Measurements from ENCODE around the gene PMPCB. TPM values are rescaled to one million over a fixed set of nuclear protein-coding genes. Genes with fewer than 3 reads are reported as not detected.

Gene PMPCB
- total RNA-seq, 1 donor: 79.6 TPM

DNA sequence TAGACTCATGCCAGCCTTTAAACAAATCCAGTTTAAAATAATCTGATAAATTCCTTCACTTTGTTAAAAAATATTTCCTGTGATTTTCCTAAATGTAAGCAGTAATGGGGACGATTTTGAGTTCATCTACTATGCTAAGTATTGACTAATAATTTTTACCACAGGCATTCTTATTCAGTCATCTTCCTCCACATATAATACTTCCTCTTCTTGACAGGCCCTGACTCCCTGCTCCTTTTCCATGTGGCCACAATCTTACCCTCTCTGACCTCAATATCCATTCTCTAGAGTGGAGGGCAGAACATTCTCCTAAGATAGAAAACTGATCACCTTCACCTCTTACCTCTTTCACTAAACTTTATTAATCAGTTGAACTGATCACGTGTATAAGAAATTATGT lies 39.5 kb downstream of the PMPCB start:
- no peak overlapping the region for H2AFZ ChIP-seq (ENCODE audit: low read length)
- no peak overlapping the region for H3K4me3 ChIP-seq (ENCODE audit: insufficient read depth, low read length)
- H3K36me3 ChIP-seq (ENCODE audit: insufficient read depth, low read length): peaks cover 56% of the 10 kb centered on the region
- TF ChIP-seq, protein P1, sequence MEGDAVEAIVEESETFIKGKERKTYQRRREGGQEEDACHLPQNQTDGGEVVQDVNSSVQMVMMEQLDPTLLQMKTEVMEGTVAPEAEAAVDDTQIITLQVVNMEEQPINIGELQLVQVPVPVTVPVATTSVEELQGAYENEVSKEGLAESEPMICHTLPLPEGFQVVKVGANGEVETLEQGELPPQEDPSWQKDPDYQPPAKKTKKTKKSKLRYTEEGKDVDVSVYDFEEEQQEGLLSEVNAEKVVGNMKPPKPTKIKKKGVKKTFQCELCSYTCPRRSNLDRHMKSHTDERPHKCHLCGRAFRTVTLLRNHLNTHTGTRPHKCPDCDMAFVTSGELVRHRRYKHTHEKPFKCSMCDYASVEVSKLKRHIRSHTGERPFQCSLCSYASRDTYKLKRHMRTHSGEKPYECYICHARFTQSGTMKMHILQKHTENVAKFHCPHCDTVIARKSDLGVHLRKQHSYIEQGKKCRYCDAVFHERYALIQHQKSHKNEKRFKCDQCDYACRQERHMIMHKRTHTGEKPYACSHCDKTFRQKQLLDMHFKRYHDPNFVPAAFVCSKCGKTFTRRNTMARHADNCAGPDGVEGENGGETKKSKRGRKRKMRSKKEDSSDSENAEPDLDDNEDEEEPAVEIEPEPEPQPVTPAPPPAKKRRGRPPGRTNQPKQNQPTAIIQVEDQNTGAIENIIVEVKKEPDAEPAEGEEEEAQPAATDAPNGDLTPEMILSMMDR (IDR thresholded peaks at IDR 0.05; ENCODE audit: extremely low read depth, low read depth, low read length): no peak
- H3K9me3 ChIP-seq (ENCODE audit: low read depth, low read length): no peaks in the 10 kb centered on the region
- H4K20me1 ChIP-seq (ENCODE audit: insufficient read depth, low read length): peaks cover 16% of the 10 kb centered on the region
- no peaks in the 10 kb centered on the region for H3K4me1 ChIP-seq (ENCODE audit: insufficient read depth, low read length)
- H3K27me3 ChIP-seq (ENCODE audit: insufficient read depth, low read length): no peaks in the 10 kb centered on the region
- no peak overlapping the region for H3K4me2 ChIP-seq (ENCODE audit: insufficient read depth, low read length)
- DNase-seq (ENCODE audit: insufficient read length, low spot score, missing footprints): no peak
- H3K79me2 ChIP-seq (ENCODE audit: insufficient read depth, low read length): peaks cover 74% of the 10 kb centered on the region
- H3K27ac ChIP-seq (ENCODE audit: low read depth, low read length): no peak overlapping the region

GRCh38 chr7:103338864-103339263 lies 41.6 kb downstream of the PMPCB start:
- TF ChIP-seq, protein P1 (IDR thresholded peaks at IDR 0.05; ENCODE audit: extremely low read depth, low read depth, low read length): no peak
- no peak overlapping the region for H3K4me3 ChIP-seq (ENCODE audit: insufficient read depth, low read length)
- no peak for DNase-seq (ENCODE audit: insufficient read length, low spot score, missing footprints)
- H3K4me2 ChIP-seq (ENCODE audit: insufficient read depth, low read length): no peak overlapping the region
- H3K27ac ChIP-seq (ENCODE audit: low read depth, low read length): no peak overlapping the region
- H3K27me3 ChIP-seq (ENCODE audit: insufficient read depth, low read length): no peaks in the 10 kb centered on the region
- peaks cover 16% of the 10 kb centered on the region for H4K20me1 ChIP-seq (ENCODE audit: insufficient read depth, low read length)
- H3K36me3 ChIP-seq (ENCODE audit: insufficient read depth, low read length): peaks cover 48% of the 10 kb centered on the region
- no peak overlapping the region for H2AFZ ChIP-seq (ENCODE audit: low read length)
- H3K9me3 ChIP-seq (ENCODE audit: low read depth, low read length): no peaks in the 10 kb centered on the region
- peaks cover 77% of the 10 kb centered on the region for H3K79me2 ChIP-seq (ENCODE audit: insufficient read depth, low read length)
- peaks cover 7% of the 10 kb centered on the region for H3K4me1 ChIP-seq (ENCODE audit: insufficient read depth, low read length)

- H2AFZ ChIP-seq (ENCODE audit: low read length): no peak overlapping the region
- peaks cover 9% of the 10 kb centered on the region for H3K4me1 ChIP-seq (ENCODE audit: insufficient read depth, low read length)
- TF ChIP-seq, protein P1 (IDR thresholded peaks at IDR 0.05; ENCODE audit: extremely low read depth, low read depth, low read length): no peak
- no peak overlapping the region for H3K4me3 ChIP-seq (ENCODE audit: insufficient read depth, low read length)
- DNase-seq (ENCODE audit: insufficient read length, low spot score, missing footprints): no peak
- H3K27me3 ChIP-seq (ENCODE audit: insufficient read depth, low read length): no peaks in the 10 kb centered on the region
- H4K20me1 ChIP-seq (ENCODE audit: insufficient read depth, low read length): peaks cover 16% of the 10 kb centered on the region
- H3K27ac ChIP-seq (ENCODE audit: low read depth, low read length): no peak overlapping the region
- H3K36me3 ChIP-seq (ENCODE audit: insufficient read depth, low read length): peaks cover 39% of the 10 kb centered on the region
- peaks cover 79% of the 10 kb centered on the region for H3K79me2 ChIP-seq (ENCODE audit: insufficient read depth, low read length)
- no peaks in the 10 kb centered on the region for H3K9me3 ChIP-seq (ENCODE audit: low read depth, low read length)
- H3K4me2 ChIP-seq (ENCODE audit: insufficient read depth, low read length): no peak overlapping the region
These were observed 44.2 kb downstream of the PMPCB start for GRCh38 chr7:103341466-103341865.

DNA sequence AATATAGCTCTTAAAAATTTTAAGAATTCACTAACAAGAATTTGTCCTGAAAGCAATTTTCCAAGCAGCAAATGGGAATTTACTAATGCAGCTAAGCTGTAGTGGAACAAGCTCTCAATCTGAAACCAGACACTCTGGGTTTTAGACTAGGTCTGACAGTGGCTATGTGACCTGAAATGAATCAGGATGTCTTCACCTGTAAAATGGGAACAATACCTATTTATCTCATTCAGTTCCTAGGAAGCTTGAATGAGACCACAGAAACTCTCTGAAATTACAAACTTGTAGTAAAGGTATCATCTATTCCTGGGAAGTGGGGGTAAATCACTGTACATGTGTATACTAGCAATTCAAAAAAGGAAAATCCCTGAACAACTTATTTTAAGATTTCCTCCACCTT lies 46.1 kb downstream of the PMPCB start:
- H2AFZ ChIP-seq (ENCODE audit: low read length): no peak overlapping the region
- TF ChIP-seq, protein P1 (IDR thresholded peaks at IDR 0.05; ENCODE audit: extremely low read depth, low read depth, low read length): no peak

More for the DNA sequence above, 46.1 kb downstream of the PMPCB start:
- H3K79me2 ChIP-seq (ENCODE audit: insufficient read depth, low read length): peaks cover 78% of the 10 kb centered on the region
- H3K36me3 ChIP-seq (ENCODE audit: insufficient read depth, low read length): peaks cover 23% of the 10 kb centered on the region
- peaks cover 19% of the 10 kb centered on the region for H3K4me1 ChIP-seq (ENCODE audit: insufficient read depth, low read length)
- peak overlapping the region; percentile 87 for H3K4me2 ChIP-seq (ENCODE audit: insufficient read depth, low read length)
- H3K27me3 ChIP-seq (ENCODE audit: insufficient read depth, low read length): no peaks in the 10 kb centered on the region
- no peak for DNase-seq (ENCODE audit: insufficient read length, low spot score, missing footprints)
- peaks cover 15% of the 10 kb centered on the region for H4K20me1 ChIP-seq (ENCODE audit: insufficient read depth, low read length)
- peak overlapping the region; percentile 86 for H3K27ac ChIP-seq (ENCODE audit: low read depth, low read length)
- H3K4me3 ChIP-seq (ENCODE audit: insufficient read depth, low read length): peak overlapping the region; percentile 92
- no peaks in the 10 kb centered on the region for H3K9me3 ChIP-seq (ENCODE audit: low read depth, low read length)

Measured in osteoblast (primary cell).